Cardiac muscle cell (in vitro differentiated cells and primary cell): Measurements from ENCODE around the gene DOCK2. TPM values are rescaled to one million over a fixed set of nuclear protein-coding genes. Genes with fewer than 3 reads are reported as not detected.

Experiments used
- DNase-seq, 2 donors: peaks; one replicate each; pipeline versions ENCODE4 v3.0.0 to v3.0.0-alpha.2; 2010 to 2017; ENCODE audit warnings: low read depth in 1 of 2, low spot score in 1 of 2
- H3K27ac ChIP-seq: fragments of 200-600 bp; sonication (generic); 2 replicates; pipeline ENCODE4 v1.5.1; 2016
- H3K27me3 ChIP-seq: fragments of 200-600 bp; sonication (generic); 2 replicates; pipeline ENCODE4 v1.6.0; 2016; ENCODE audit warnings: control low read depth
- H3K36me3 ChIP-seq: fragments of 200-600 bp; sonication (generic); 2 replicates; pipeline ENCODE4 v1.5.1; 2016; ENCODE audit warnings: control low read depth
- H3K4me1 ChIP-seq: fragments of 200-600 bp; sonication (generic); 2 replicates; pipeline ENCODE4 v1.8.1; 2017; ENCODE audit warnings: low read depth, mild to moderate bottlenecking, mixed run types
- H3K4me3 ChIP-seq: fragments of 200-600 bp; sonication (generic); 2 replicates; pipeline ENCODE4 v1.5.1; 2016; ENCODE audit warnings: mild to moderate bottlenecking
- H3K9me3 ChIP-seq: fragments of 200-600 bp; sonication (generic); 2 replicates; pipeline ENCODE4 v1.5.1; 2017; ENCODE audit warnings: low read depth, mild to moderate bottlenecking, control low read depth
- CTCF ChIP-seq: IDR thresholded peaks from 2 replicates; pipeline ENCODE4 v1.5.1; 2012; ENCODE audit warnings: low read depth, mild to moderate bottlenecking, low read length
- polyA plus RNA-seq: library from polyadenylated mRNA; unstranded; fragments of >200 nt; fragmentation: Nextera tagmentation; extraction: Ambion mirVana; gene quantifications from 2 replicates; pipeline ENCODE4 v1.2.1, GENCODE V29; 2016
- total RNA-seq: library from RNA; depleted of rRNA; stranded (reverse); fragments of >200 nt; gene quantifications from 2 replicates; pipeline ENCODE4 v1.2.3, GENCODE V29; 2016

The DOCK2 gene
- total RNA-seq, result 3.3 and 4.7 TPM in 2 replicates
- polyA plus RNA-seq, result 1.4 and 6.5 TPM in 2 replicates

DNA sequence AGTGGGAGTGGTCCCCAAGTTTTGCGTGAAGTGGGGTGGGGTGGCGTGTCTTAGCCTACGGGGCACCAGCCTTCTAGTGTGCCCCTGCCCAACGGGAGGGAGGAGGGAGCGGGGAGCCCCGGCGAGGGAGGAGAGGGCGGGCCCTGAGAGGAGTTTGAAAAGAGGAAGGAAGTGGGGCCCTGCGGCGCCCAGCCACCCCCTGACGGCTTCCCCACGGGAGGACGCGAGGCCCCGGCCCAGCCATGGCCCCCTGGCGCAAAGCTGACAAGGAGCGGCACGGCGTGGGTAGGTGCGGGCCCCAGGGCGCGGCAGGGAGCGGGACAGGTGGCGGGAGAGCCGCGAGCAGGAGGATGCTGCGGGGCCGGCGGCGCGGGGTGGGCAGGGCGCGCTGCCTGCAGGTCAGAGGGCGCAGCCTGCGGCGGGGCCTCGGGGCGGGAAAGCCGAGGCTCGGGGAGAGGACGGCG, at the start of gene DOCK2:
Gene DOCK2 (plus strand): TSS at position 191 of the 464 bp plus-strand sequence. CDS start 52 bp downstream, at position 243.
- TF ChIP-seq CTCF, result no peak
- no peak for DNase-seq
- H3K27ac ChIP-seq, result no peak within 1 kb of the TSS
- no peaks in the 10 kb centered on the region for H3K36me3 ChIP-seq
- H3K4me3 ChIP-seq, result peak within 1 kb of the TSS; percentile 4
- no peaks in the 10 kb centered on the region for H3K4me1 ChIP-seq
- H3K27me3 ChIP-seq, result peaks cover 18% of the 10 kb centered on the region
- no peaks in the 10 kb centered on the region for H3K9me3 ChIP-seq

GRCh38 chr5:169590602-169591001, 46.5 kb upstream of the DOCK2 start:
- H3K36me3 ChIP-seq, result peaks cover 58% of the 10 kb centered on the region

DNA sequence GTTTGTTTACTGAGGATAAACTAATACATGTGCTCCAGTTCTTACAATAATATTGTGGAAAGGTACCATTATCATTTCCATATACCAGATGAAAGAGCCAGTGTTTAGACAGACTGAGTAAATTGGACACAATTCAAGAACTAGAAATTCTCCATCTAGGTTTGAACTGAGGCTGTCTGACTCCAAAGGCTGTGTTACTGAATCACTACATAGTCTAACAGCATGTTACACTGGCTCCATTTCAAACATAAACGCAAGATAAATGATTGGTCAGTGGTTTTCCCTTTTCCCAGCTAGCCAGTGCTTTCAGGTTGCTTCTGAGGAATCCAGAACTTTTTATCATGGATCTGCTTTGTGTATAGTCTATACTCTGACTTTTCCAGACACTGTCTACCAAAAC, 45.4 kb upstream of the DOCK2 start:
- peaks cover 68% of the 10 kb centered on the region for H3K36me3 ChIP-seq
- H3K27me3 ChIP-seq, result no peaks in the 10 kb centered on the region
- peak in 1 of 2 donors; percentile 41 for DNase-seq
- peaks cover 9% of the 10 kb centered on the region for H3K4me1 ChIP-seq
- no peak overlapping the region for H3K27ac ChIP-seq
- H3K9me3 ChIP-seq, result no peaks in the 10 kb centered on the region
- H3K4me3 ChIP-seq, result no peak overlapping the region
- no peak for TF ChIP-seq CTCF

More at GRCh38 chr5:169590602-169591001, 46.5 kb upstream of the DOCK2 start:
- Histone ChIP-seq H3K4me3 (no peak overlapping the region), H3K9me3 (no peaks in the 10 kb centered on the region), H3K27ac (peak overlapping the region; percentile 19), H3K27me3 (no peaks in the 10 kb centered on the region), H3K4me1 (peaks cover 9% of the 10 kb centered on the region)
- TF ChIP-seq CTCF, result no peak
- no peak for DNase-seq

GRCh38 chr5:169592937-169593650, 44.0 kb upstream of the DOCK2 start:
- Histone ChIP-seq H3K36me3 (peaks cover 78% of the 10 kb centered on the region), H3K4me1 (peaks cover 18% of the 10 kb centered on the region), H3K4me3 (no peak overlapping the region), H3K27ac (no peak overlapping the region), H3K27me3 (no peaks in the 10 kb centered on the region), H3K9me3 (no peaks in the 10 kb centered on the region)
- DNase-seq, result no peak
- no peak for TF ChIP-seq CTCF

- Histone ChIP-seq H3K27ac (no peak overlapping the region), H3K4me3 (no peak overlapping the region), H3K4me1 (peaks cover 22% of the 10 kb centered on the region), H3K36me3 (peaks cover 76% of the 10 kb centered on the region), H3K9me3 (no peaks in the 10 kb centered on the region), H3K27me3 (no peaks in the 10 kb centered on the region)
- no peak for TF ChIP-seq CTCF
- no peak for DNase-seq
Observed at GRCh38 chr5:169595172-169595820, 41.8 kb upstream of the DOCK2 start.
